GM23338 (cell line): ENCODE data around the gene CROCC2. TPM values are rescaled to one million over a fixed set of nuclear protein-coding genes. Genes with fewer than 3 reads are reported as not detected.

Experiments used
- ATAC-seq: fragments of 200-7000 bp; cut with Tn5 transposase; 3 replicates; pipeline ENCODE4 v1.9.1; 2020
- DNase-seq: peaks from one replicate; pipeline ENCODE4 v3.0.0-alpha.2; 2015; ENCODE audit warnings: low spot score
- H2AFZ ChIP-seq: fragments of 200-600 bp; sonication (generic); 2 replicates; pipeline ENCODE4 v1.8.0; 2016; ENCODE audit warnings: antibody characterized with exemption, mild to moderate bottlenecking, moderate library complexity
- H3F3A ChIP-seq: fragments of 200-600 bp; sonication (generic); replicated peaks from 2 replicates; pipeline ENCODE4 v1.8.0; 2017; ENCODE audit warnings: antibody characterized with exemption, mixed run types, low read depth
- H3K27ac ChIP-seq: fragments of 200-600 bp; sonication (generic); 2 replicates; pipeline ENCODE4 v1.6.1; 2016; ENCODE audit warnings: low read depth
- H3K27me3 ChIP-seq: fragments of 200-600 bp; sonication (generic); 2 replicates; pipeline ENCODE4 v1.8.0; 2016; ENCODE audit warnings: mild to moderate bottlenecking, mixed run types, moderate library complexity; ENCODE audit not compliant: insufficient read depth
- H3K36me3 ChIP-seq: fragments of 200-600 bp; sonication (generic); 2 replicates; pipeline ENCODE4 v1.8.0; 2016; ENCODE audit warnings: mild to moderate bottlenecking; ENCODE audit not compliant: insufficient read depth
- H3K4me1 ChIP-seq: fragments of 200-600 bp; sonication (generic); 2 replicates; pipeline ENCODE4 v1.8.0; 2016; ENCODE audit warnings: mild to moderate bottlenecking, moderate library complexity; ENCODE audit not compliant: insufficient read depth
- H3K4me2 ChIP-seq: fragments of 200-600 bp; sonication (generic); 2 replicates; pipeline ENCODE4 v1.7.1; 2017; ENCODE audit warnings: mixed run types
- H3K4me3 ChIP-seq: fragments of 200-600 bp; sonication (generic); 2 replicates; pipeline ENCODE4 v1.6.1; 2016; ENCODE audit warnings: mixed run types
- H3K79me2 ChIP-seq: fragments of 200-600 bp; sonication (generic); replicated peaks from 2 replicates; pipeline ENCODE4 v1.8.0; 2017; ENCODE audit warnings: mild to moderate bottlenecking; ENCODE audit not compliant: insufficient read depth
- H3K9me2 ChIP-seq: fragments of 200-600 bp; sonication (generic); 2 replicates; pipeline ENCODE4 v1.8.0; 2017; ENCODE audit not compliant: insufficient read depth
- H4K20me1 ChIP-seq: fragments of 200-600 bp; sonication (generic); replicated peaks from 2 replicates; pipeline ENCODE4 v1.8.0; 2017; ENCODE audit warnings: mild to moderate bottlenecking; ENCODE audit not compliant: insufficient read depth
- H3K27ac Mint-ChIP-seq: 2 replicates; pipeline ENCODE4 v1.8.0; 2020; ENCODE audit warnings: inconsistent platforms, mild to moderate bottlenecking, moderate library complexity, mixed read lengths
- H3K27me3 Mint-ChIP-seq: 3 replicates; pipeline ENCODE4 v1.8.0; 2022; ENCODE audit warnings: low read depth, mild to moderate bottlenecking, moderate library complexity, mixed read lengths, inconsistent platforms; ENCODE audit not compliant: insufficient read depth, poor library complexity
- H3K36me3 Mint-ChIP-seq: 3 replicates; pipeline ENCODE4 v1.8.0; 2021; ENCODE audit warnings: low read depth, mild to moderate bottlenecking, inconsistent platforms, moderate library complexity, mixed read lengths
- H3K4me1 Mint-ChIP-seq: 3 replicates; pipeline ENCODE4 v1.8.0; 2020; ENCODE audit warnings: mild to moderate bottlenecking, inconsistent platforms, mixed read lengths
- H3K4me3 Mint-ChIP-seq: 3 replicates; pipeline ENCODE4 v1.8.0; 2021; ENCODE audit warnings: moderate library complexity, mild to moderate bottlenecking, inconsistent platforms, mixed read lengths
- H3K9me3 Mint-ChIP-seq: 3 replicates; pipeline ENCODE4 v1.8.0; 2020; ENCODE audit warnings: moderate library complexity, mild to moderate bottlenecking, inconsistent platforms, mixed read lengths
- CREB1 ChIP-seq: fragments of 250-450 bp; sonication (Bioruptor Pico); IDR thresholded peaks from 2 replicates; pipeline ENCODE4 v1.5.0; 2020; ENCODE audit warnings: low read depth, mild to moderate bottlenecking, moderate library complexity
- EZH2 ChIP-seq: fragments of 200-600 bp; sonication (generic); IDR thresholded peaks from one replicate; pipeline ENCODE4 v1.8.0; 2017; ENCODE audit warnings: antibody characterized with exemption, mild to moderate bottlenecking, low read depth; ENCODE audit not compliant: unreplicated experiment
- EZH2phosphoT487 ChIP-seq: fragments of 200-600 bp; sonication (generic); IDR thresholded peaks from one replicate; pipeline ENCODE4 v1.8.1; 2018; ENCODE audit warnings: antibody characterized with exemption; ENCODE audit not compliant: unreplicated experiment
- JUNB ChIP-seq: IDR thresholded peaks from one replicate; pipeline ENCODE4 v1.6.1; 2016; ENCODE audit warnings: antibody characterized with exemption; ENCODE audit not compliant: unreplicated experiment
- NANOG ChIP-seq: IDR thresholded peaks from 2 replicates; pipeline ENCODE4 v1.6.1; 2016; ENCODE audit warnings: antibody characterized with exemption, borderline replicate concordance
- POLR2AphosphoS5 ChIP-seq: IDR thresholded peaks from 2 replicates; pipeline ENCODE4 v1.6.1; 2016; ENCODE audit warnings: antibody characterized with exemption, low read depth
- REST ChIP-seq: IDR thresholded peaks from one replicate; pipeline ENCODE4 v1.6.1; 2018; ENCODE audit warnings: antibody characterized with exemption; ENCODE audit not compliant: unreplicated experiment
- STAT1 ChIP-seq: IDR thresholded peaks from one replicate; pipeline ENCODE4 v1.6.1; 2016; ENCODE audit warnings: antibody characterized with exemption; ENCODE audit not compliant: unreplicated experiment
- ZNF114 ChIP-seq: fragments of 250-450 bp; sonication (Bioruptor Pico); IDR thresholded peaks from 2 replicates; pipeline ENCODE4 v1.5.0; 2020; ENCODE audit warnings: mild to moderate bottlenecking, moderate library complexity
- ZNF331 ChIP-seq: fragments of 250-450 bp; sonication (Bioruptor Pico); IDR thresholded peaks from 2 replicates; pipeline ENCODE4 v1.5.0; 2020; ENCODE audit warnings: low read depth, mild to moderate bottlenecking, moderate library complexity
- polyA plus RNA-seq: library from polyadenylated mRNA; unstranded; fragments of >200 nt; fragmentation: Nextera tagmentation; extraction: Ambion mirVana; gene quantifications from 2 replicates; pipeline ENCODE4 v1.2.1, GENCODE V29; 2016
- total RNA-seq: library from RNA; depleted of rRNA; stranded (reverse); fragments of >200 nt; shearing (Covaris generic); gene quantifications from 2 replicates; pipeline ENCODE4 v1.2.3, GENCODE V29; 2014
- TF ChIP-seq, protein P1 (sequence below), 2 experiments: fragments of 200-600 bp in 1 of 2; sonication (generic) in 1 of 2; conservative IDR thresholded peaks; 2 replicates each; pipeline versions ENCODE4 v1.5.1 to v1.6.1; 2016 to 2017; ENCODE audit warnings: antibody characterized with exemption in 2 of 2, low read depth in 2 of 2, mild to moderate bottlenecking in 2 of 2, moderate library complexity in 1 of 2
- TF ChIP-seq, protein P2 (sequence below): fragments of 250-450 bp; sonication (Bioruptor Pico); IDR thresholded peaks from 2 replicates; pipeline ENCODE4 v1.5.0; 2020; ENCODE audit warnings: mild to moderate bottlenecking, moderate library complexity

CROCC2 gene
- total and polyA plus RNA-seq, 2 experiments from 2014 or later, result not detected

GRCh38 chr2:240874715-240875227, 31.4 kb upstream of the CROCC2 start:
- no peak overlapping the region for H3K27ac Mint-ChIP-seq
- H4K20me1 ChIP-seq, result no peaks in the 10 kb centered on the region
- ATAC-seq (no peak), DNase-seq (no peak)
- H3K4me2 ChIP-seq, result no peak overlapping the region
- no peak overlapping the region for H2AFZ ChIP-seq
- H3K9me3 Mint-ChIP-seq, result no peaks in the 10 kb centered on the region
- no peaks in the 10 kb centered on the region for H3F3A ChIP-seq
- H3K4me1 ChIP-seq, result no peaks in the 10 kb centered on the region
- no peaks in the 10 kb centered on the region for H3K79me2 ChIP-seq
- no peaks in the 10 kb centered on the region for H3K36me3 ChIP-seq
- no peak overlapping the region for H3K4me3 Mint-ChIP-seq
- TF ChIP-seq ZNF114 (CRISPR knock-in tag), result no peak
- no peak for TF ChIP-seq NANOG
- TF ChIP-seq ZNF331 (CRISPR knock-in tag), result no peak
- TF ChIP-seq EZH2, result no peak
- TF ChIP-seq, protein P1, sequence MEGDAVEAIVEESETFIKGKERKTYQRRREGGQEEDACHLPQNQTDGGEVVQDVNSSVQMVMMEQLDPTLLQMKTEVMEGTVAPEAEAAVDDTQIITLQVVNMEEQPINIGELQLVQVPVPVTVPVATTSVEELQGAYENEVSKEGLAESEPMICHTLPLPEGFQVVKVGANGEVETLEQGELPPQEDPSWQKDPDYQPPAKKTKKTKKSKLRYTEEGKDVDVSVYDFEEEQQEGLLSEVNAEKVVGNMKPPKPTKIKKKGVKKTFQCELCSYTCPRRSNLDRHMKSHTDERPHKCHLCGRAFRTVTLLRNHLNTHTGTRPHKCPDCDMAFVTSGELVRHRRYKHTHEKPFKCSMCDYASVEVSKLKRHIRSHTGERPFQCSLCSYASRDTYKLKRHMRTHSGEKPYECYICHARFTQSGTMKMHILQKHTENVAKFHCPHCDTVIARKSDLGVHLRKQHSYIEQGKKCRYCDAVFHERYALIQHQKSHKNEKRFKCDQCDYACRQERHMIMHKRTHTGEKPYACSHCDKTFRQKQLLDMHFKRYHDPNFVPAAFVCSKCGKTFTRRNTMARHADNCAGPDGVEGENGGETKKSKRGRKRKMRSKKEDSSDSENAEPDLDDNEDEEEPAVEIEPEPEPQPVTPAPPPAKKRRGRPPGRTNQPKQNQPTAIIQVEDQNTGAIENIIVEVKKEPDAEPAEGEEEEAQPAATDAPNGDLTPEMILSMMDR (conservative IDR thresholded peaks at IDR 0.05; ENCODE audit: low read depth in 2 of 2), result no peak
- no peak for TF ChIP-seq STAT1
- no peak for TF ChIP-seq POLR2AphosphoS5
- TF ChIP-seq JUNB, result no peak
- TF ChIP-seq, protein P2, sequence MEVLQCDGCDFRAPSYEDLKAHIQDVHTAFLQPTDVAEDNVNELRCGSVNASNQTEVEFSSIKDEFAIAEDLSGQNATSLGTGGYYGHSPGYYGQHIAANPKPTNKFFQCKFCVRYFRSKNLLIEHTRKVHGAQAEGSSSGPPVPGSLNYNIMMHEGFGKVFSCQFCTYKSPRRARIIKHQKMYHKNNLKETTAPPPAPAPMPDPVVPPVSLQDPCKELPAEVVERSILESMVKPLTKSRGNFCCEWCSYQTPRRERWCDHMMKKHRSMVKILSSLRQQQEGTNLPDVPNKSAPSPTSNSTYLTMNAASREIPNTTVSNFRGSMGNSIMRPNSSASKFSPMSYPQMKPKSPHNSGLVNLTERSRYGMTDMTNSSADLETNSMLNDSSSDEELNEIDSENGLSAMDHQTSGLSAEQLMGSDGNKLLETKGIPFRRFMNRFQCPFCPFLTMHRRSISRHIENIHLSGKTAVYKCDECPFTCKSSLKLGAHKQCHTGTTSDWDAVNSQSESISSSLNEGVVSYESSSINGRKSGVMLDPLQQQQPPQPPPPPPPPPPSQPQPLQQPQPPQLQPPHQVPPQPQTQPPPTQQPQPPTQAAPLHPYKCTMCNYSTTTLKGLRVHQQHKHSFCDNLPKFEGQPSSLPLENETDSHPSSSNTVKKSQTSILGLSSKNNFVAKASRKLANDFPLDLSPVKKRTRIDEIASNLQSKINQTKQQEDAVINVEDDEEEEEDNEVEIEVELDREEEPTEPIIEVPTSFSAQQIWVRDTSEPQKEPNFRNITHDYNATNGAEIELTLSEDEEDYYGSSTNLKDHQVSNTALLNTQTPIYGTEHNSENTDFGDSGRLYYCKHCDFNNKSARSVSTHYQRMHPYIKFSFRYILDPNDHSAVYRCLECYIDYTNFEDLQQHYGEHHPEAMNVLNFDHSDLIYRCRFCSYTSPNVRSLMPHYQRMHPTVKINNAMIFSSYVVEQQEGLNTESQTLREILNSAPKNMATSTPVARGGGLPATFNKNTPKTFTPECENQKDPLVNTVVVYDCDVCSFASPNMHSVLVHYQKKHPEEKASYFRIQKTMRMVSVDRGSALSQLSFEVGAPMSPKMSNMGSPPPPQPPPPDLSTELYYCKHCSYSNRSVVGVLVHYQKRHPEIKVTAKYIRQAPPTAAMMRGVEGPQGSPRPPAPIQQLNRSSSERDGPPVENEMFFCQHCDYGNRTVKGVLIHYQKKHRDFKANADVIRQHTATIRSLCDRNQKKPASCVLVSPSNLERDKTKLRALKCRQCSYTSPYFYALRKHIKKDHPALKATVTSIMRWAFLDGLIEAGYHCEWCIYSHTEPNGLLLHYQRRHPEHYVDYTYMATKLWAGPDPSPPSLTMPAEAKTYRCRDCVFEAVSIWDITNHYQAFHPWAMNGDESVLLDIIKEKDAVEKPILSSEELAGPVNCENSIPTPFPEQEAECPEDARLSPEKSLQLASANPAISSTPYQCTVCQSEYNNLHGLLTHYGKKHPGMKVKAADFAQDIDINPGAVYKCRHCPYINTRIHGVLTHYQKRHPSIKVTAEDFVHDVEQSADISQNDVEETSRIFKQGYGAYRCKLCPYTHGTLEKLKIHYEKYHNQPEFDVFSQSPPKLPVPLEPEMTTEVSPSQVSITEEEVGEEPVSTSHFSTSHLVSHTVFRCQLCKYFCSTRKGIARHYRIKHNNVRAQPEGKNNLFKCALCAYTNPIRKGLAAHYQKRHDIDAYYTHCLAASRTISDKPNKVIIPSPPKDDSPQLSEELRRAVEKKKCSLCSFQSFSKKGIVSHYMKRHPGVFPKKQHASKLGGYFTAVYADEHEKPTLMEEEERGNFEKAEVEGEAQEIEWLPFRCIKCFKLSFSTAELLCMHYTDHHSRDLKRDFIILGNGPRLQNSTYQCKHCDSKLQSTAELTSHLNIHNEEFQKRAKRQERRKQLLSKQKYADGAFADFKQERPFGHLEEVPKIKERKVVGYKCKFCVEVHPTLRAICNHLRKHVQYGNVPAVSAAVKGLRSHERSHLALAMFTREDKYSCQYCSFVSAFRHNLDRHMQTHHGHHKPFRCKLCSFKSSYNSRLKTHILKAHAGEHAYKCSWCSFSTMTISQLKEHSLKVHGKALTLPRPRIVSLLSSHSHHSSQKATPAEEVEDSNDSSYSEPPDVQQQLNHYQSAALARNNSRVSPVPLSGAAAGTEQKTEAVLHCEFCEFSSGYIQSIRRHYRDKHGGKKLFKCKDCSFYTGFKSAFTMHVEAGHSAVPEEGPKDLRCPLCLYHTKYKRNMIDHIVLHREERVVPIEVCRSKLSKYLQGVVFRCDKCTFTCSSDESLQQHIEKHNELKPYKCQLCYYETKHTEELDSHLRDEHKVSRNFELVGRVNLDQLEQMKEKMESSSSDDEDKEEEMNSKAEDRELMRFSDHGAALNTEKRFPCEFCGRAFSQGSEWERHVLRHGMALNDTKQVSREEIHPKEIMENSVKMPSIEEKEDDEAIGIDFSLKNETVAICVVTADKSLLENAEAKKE, result no peak
- no peak for TF ChIP-seq EZH2phosphoT487
- TF ChIP-seq REST, result no peak
- TF ChIP-seq CREB1 (CRISPR knock-in tag), result no peak
- H3K27ac ChIP-seq, result no peak overlapping the region
- H3K27me3 Mint-ChIP-seq, result peaks cover 4% of the 10 kb centered on the region
- H3K36me3 Mint-ChIP-seq, result no peaks in the 10 kb centered on the region
- H3K4me3 ChIP-seq, result no peak overlapping the region
- no peaks in the 10 kb centered on the region for H3K9me2 ChIP-seq
- no peaks in the 10 kb centered on the region for H3K27me3 ChIP-seq
- 0 out of 3 replicates have a peak, but pooled peaks cover 2% of the 10 kb centered on the region for H3K4me1 Mint-ChIP-seq
